Femur (tissue), 1 donor: ENCODE measurements around the gene KRT3.
"Not testable (repeated sequence)": the region's sequence is repeated elsewhere in the genome, so short reads cannot be mapped to it uniquely, and the experiment has no call there.

Experiments used
- DNase-seq: peaks from one replicate; pipeline ENCODE4 v3.0.0-alpha.2; 2017

Gene KRT3

DNA sequence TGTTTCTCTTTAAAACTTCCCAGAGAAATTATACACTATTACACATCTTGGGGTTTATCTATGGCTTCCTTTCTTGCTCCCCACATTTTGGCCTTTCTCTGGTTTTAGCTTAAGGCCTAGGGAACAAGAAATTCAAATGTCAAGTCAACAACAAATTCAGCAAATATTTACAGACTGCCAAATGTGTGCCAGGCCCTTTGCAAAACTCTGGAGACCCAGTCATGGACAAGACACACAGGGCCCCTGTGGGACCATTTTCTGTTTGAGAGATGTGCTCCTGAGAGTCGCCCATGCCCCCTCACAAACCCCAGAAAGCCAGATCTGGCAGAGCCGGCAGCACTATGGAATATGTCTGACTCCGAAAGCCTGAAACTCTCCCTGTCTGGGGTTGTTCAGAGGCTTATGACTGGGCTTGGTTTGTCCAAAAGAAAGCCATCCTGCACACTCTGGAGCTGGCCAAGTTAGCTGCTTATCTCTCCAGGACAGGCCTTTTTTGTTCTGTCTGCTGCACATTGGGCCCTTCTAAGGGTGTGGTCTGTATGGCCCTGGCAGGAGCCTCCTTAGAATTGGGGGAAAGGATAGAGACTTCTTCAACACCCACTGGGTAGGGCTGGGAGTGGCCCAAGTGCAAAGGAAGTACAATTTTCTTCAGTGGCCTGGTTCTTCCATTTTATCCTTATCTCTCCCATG is 1.1 kb upstream of the KRT3 start:
- DNase-seq, result no peak

DNA sequence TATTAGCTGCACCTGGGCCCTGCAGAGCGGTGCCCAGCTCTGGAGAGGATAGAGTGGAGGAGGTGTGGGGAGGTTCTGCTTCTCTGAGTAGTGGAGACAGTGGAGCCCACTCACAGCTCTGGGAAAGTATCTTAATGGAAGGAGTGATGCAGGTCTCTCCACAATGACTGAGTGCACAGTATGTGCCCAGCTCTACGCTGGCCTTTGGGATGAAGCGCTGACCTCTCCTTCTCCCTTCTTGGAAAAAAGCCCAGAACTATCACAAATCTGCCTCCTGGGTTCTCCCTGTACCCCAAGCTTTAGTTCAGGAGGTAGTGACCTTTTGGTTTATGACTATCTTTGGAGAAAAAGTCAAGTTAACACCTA is 495 bp upstream of the KRT3 start:
- DNase-seq, result no peak

- DNase-seq, result not testable (repeated sequence)
Measured at GRCh38 chr12:52795332-52795674, 614 bp downstream of the KRT3 start.

DNA sequence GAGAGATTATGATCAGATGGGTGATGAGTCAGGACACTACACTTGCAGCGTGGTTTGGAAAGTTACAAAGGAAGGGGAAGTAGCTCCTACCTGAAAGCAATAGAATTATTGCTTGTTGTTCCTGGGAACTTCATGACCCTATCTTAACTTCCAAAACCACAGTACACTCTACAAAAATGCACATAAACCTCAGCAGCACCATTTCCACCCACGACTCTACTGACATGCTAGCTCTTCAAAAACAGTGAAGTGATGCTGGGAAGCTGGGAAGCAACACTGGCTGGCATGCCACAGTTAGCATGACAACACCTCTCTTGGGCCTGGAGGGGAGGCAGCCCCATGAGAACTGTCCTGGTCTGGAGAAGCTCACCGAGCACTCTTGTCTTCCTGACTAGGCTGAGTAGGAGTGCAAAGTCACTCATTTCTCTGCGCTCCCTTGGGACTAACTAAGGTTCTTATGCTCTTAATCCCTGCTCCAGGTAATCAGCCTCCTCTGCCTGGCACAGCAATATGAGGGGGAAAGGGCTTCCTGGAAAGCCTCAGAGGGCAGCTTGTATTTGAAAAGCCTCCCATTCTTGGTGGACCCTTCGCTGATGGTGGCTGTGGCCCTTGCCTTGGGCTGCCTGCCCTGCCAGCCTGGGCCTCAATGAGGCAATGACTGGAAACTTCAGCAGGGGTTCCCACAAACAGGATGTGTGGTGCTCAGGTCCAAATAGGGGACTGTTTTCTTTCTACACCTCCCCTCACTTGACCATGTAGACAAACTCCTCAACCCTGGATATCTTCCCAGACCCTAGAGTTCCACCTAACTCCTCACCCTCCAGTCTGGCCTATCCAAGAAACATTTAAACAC is 1.2 kb downstream of the KRT3 start:
- DNase-seq, result no peak

DNA sequence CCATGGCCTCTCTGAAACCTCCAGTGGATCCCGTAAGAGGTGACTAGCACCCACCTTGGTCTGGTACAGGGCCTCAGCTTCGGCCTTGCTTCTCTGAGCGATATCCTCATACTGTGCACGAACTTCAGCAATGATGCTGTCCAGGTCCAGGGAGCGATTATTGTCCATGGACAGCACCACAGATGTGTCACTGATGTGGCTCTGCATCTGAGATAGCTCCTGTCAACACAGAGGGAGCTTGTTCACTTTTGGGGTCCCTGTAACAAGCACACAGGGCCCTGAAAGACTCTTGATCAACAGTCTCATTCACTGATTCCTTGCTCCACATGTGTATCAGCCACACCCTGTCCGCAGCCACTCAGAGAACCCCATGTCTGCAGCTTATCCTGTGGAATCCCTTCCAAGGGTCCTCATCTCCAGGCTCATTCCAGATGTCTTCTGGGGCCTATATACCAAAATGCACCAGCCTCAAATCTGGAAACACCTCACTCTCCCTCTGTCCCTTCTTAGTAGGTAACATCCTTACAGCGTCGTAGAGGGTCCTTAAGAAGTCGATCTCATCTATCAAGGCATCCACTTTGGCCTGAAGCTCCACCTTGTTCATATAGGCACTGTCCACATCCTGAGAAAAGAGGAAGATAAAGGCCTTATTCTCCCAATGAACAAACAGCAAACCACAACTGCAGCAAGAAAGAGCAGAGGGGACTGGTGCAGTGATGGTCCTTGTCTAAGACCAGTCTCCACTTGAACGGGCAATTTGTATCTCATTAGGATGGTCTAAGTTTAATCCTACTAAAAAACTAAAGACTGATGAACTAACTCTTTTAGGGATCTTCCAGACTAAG is 3.5 kb downstream of the KRT3 start:
- DNase-seq, result no peak

DNA sequence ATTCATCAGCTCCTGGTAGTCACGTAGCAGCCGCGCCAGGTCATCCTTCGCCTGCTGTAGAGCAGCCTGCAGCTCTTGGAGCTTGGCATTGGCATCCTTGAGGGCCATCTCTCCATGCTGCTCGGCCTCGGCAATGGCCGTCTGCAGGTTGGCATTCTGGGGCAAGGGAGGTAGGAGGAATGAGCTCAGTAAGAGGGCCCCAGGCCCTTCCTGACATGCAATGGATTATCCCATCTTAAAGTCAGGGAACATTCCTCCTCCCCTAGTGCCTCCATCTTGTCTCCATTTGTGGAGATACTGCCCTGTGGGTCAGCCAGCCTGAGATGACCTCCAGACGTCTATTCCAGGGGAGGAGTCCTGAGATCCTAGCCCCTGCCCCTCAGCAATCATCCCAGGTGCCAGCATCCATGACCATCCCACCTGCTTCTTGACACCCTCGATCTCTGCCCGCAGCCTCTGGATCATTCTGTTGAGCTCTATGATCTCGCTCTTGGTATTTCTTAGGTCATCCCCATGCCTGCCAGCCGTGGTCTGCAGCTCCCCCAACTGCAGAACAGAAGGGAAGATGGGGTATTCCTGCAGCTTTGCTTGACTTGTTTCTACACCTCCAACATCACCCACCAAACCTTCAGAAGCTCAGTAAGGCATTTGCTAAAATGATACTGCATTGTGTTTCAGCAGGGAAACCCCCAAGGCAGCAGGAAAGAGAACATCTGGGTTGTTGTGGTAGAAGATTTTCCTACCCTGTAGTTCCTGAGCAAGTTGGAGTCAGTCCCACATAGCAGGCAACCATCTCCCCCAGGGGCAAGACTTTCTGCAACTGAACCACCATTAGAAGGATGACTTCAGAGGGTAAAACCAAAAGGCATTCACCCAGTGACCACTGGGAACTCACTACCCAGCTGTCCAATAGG is 4.4 kb downstream of the KRT3 start:
- DNase-seq, result no peak

GRCh38 chr12:52790427-52791270 is 5.3 kb downstream of the KRT3 start:
- DNase-seq, result no peak

- DNase-seq, result no peak
Measured at GRCh38 chr12:52789637-52790426, 6.1 kb downstream of the KRT3 start.

- no peak for DNase-seq
Measured at GRCh38 chr12:52788876-52789636, 6.9 kb downstream of the KRT3 start.

DNA sequence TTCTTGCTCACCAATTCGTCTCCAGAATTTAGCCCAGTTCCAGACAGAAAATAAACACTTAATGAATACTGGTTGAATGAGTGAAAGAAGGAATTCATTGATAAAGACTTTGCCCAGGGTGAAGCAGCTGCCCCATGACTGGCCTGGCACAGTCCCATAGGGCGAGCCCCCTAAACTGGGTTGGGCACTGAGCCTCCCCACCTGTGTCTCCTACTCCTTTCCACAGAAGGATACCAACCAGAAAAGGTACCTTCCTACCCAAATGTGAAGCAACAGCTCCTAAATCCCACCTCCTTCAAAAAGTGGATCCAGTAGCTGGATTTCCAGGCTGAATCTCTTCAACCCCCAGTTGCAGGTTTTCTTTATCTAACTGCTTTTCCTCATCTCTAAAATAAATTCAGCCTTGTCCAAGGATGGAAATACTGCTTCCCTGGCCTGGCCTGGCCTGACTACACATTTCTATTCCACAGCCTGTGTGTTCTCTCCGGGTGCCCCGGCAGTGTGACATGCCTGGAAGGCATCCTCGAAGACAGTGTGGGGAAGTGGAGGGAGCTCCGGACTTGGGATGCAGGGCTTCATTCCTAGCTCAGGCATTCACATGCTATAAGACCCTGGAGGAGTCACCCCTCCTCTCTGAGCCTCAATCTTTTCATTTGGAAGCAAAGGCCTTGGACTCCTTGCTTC is 7.6 kb downstream of the KRT3 start:
- DNase-seq, result no peak

- no peak for DNase-seq
Measured at GRCh38 chr12:52787324-52788191, 8.4 kb downstream of the KRT3 start.

GRCh38 chr12:52784909-52785308 is 11.0 kb downstream of the KRT3 start:
- no peak for DNase-seq

- DNase-seq, result no peak
Measured at GRCh38 chr12:52783563-52784316, 12.2 kb downstream of the KRT3 start.

- no peak for DNase-seq
Measured at GRCh38 chr12:52782502-52782901, 13.4 kb downstream of the KRT3 start.

GRCh38 chr12:52781399-52782082 is 14.4 kb downstream of the KRT3 start:
- no peak for DNase-seq

GRCh38 chr12:52779914-52780313 is 16.0 kb downstream of the KRT3 start:
- DNase-seq, result no peak

GRCh38 chr12:52778833-52779232 is 17.1 kb downstream of the KRT3 start:
- DNase-seq, result no peak
